D341Med (cell line): Measurements from ENCODE around the gene TMC7.

ENCODE experiments used
- DNase-seq: peaks from one replicate; pipeline ENCODE4 v3.0.0; 2012; ENCODE audit warnings: low spot score

TMC7 gene

GRCh38 chr16:19031738-19032137 is 48.0 kb downstream of the TMC7 start:
- DNase-seq = no peak

GRCh38 chr16:19033761-19034160 is 50.0 kb downstream of the TMC7 start:
- DNase-seq = no peak

- no peak for DNase-seq
These were observed 56.7 kb downstream of the TMC7 start for GRCh38 chr16:19040400-19040799.

- DNase-seq = no peak
These were observed 61.0 kb downstream of the TMC7 start for GRCh38 chr16:19044769-19045168.

- DNase-seq = no peak
These were observed 62.3 kb downstream of the TMC7 start for GRCh38 chr16:19046062-19046461.

GRCh38 chr16:19062706-19063105 is 79.0 kb downstream of the TMC7 start:
- DNase-seq = no peak

GRCh38 chr16:19066988-19067348 is 83.2 kb downstream of the TMC7 start:
- no peak for DNase-seq

- peak; percentile 95 for DNase-seq
These were observed 83.9 kb downstream of the TMC7 start, which contains the start of gene COQ7 for GRCh38 chr16:19067349-19068236. TSS of gene COQ7 (plus strand) at chr16:19067614. CDS start at chr16:19067665, 51 bp downstream.

GRCh38 chr16:19068237-19068815 is 84.6 kb downstream of the TMC7 start:
- no peak for DNase-seq

- DNase-seq = peak; percentile 64
These were observed 88.4 kb downstream of the TMC7 start for GRCh38 chr16:19071811-19072777.

GRCh38 chr16:19073344-19073743 is 89.6 kb downstream of the TMC7 start:
- DNase-seq = no peak

GRCh38 chr16:19073863-19074262 is 90.1 kb downstream of the TMC7 start:
- no peak for DNase-seq

GRCh38 chr16:19075511-19075910 is 91.8 kb downstream of the TMC7 start:
- no peak for DNase-seq

- DNase-seq = no peak
These were observed 94.1 kb downstream of the TMC7 start for GRCh38 chr16:19077879-19078278.

GRCh38 chr16:19083670-19084069 is 99.9 kb downstream of the TMC7 start:
- no peak for DNase-seq

GRCh38 chr16:19084139-19084538 is 100.4 kb downstream of the TMC7 start:
- DNase-seq = no peak

- DNase-seq = no peak
These were observed 101.1 kb downstream of the TMC7 start for GRCh38 chr16:19084879-19085278.

GRCh38 chr16:19085679-19086200 is 102.0 kb downstream of the TMC7 start:
- no peak for DNase-seq

- DNase-seq = peak; percentile 91
These were observed 102.8 kb downstream of the TMC7 start for GRCh38 chr16:19086322-19087199.

GRCh38 chr16:19088341-19088916 is 104.7 kb downstream of the TMC7 start:
- no peak for DNase-seq
